Measurements from ENCODE around the gene ADSS1. TPM values are rescaled to one million over a fixed set of nuclear protein-coding genes. Genes with fewer than 3 reads are reported as not detected.
A peak's percentile ranks its signal among the peaks of the same experiment; 100 is the strongest.

The ADSS1 gene
- total RNA-seq, 1 donor from 2014 or later = 226 TPM

DNA sequence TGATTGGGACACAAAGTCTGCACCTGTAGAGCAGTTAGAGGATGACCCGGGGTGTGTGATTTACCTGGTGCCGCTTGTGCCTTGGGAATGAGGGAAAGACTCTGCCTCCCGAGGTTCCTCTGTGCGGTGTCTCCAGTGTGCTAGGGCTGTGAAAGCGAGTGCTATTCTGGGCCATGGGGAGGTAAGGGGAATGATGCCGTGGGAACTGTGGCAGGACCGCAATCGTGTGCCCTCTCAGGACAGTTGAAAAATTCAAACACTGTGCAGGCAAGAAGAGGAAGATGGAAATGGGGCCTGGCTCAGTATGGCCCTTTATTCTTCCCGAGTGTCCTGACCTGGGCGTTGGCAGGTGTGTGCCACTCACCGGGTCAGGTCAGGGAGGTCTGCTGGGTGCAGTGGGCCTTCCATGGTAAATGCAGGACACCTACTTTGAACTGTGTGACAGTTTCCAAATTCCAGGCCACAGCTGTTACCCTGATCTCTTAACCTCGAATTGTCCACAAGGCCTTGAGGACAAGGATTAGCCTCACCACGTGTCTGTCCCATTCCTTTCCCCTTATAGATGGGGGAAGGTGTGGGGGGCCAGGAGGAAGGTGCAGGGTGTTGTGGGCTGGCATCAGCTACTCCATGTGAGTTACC, 30.3 kb downstream of the ADSS1 start:
- ATAC-seq = no peak
- intact Hi-C loops (cut with micrococcal nuclease) = no loop called here

DNA sequence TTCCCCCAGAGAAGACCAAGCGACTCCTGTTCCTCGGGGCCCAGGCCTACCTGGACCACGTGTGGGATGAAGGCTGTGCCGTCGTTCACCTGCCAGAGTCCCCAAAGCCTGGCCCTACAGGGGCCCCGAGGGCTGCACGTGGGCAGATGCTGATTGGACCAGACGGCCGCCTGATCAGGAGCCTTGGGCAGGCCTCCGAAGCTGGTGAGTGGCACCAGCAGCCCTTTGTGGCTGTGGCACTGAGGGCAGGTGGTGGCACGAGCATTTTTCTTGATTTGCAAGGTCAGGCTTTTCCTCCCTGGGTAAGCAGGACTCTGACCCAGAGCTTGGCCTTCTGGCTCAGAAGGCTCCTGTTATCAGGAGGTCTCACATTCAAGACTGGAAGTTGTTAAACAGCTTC, 31.6 kb downstream of the ADSS1 start:
- ATAC-seq (no peak), DNase-seq (peak; percentile 26)
- intact Hi-C loops (cut with micrococcal nuclease) = no loop called here

More for the DNA sequence above, 30.3 kb downstream of the ADSS1 start:
- peak; percentile 23 for DNase-seq

DNA sequence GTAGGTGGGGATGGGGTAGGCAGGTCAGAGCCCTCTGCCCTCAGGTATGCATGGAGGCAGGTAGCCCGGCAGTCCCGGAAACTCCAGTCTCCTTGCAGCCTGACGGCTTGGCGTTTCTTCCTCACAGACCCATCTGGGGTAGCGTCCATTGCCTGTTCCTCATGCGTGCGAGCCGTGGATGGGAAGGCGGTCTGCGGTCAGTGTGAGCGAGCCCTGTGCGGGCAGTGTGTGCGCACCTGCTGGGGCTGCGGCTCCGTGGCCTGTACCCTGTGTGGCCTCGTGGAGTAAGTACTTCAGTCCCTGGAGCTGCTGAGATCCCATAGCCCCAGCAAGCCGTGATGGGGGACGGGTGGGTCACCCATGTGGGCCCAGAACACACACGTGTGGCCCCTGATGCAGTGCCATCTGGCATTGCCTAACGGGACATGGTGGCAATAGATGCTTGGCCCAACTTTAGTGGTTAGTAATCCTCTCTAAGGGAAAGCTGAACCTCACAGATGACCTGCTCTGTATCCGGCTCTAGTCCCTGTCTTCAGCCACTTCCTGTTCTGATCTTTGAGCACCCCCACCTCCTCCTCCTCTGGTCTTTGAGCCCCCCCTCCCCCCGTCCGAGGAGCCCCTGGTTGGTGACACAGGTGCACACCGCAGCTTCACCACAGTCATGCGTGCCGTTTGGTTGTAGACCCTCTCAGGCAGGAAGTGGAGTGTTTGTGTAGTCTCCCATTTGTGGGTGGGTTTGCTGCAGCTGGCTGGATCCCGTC, 32.6 kb downstream of the ADSS1 start:
- peak; percentile 22 for DNase-seq
- intact Hi-C loops (cut with micrococcal nuclease) = no loop called here
- no peak for ATAC-seq

- no peak for DNase-seq
- intact Hi-C loops (cut with micrococcal nuclease) = no loop called here
- ATAC-seq = no peak
Measured at GRCh38 chr14:104757238-104757585, 33.2 kb downstream of the ADSS1 start.

GRCh38 chr14:104757681-104758392, 33.8 kb downstream of the ADSS1 start:
- intact Hi-C loops (cut with micrococcal nuclease) = no loop called here
- DNase-seq (no peak), ATAC-seq (no peak)

DNA sequence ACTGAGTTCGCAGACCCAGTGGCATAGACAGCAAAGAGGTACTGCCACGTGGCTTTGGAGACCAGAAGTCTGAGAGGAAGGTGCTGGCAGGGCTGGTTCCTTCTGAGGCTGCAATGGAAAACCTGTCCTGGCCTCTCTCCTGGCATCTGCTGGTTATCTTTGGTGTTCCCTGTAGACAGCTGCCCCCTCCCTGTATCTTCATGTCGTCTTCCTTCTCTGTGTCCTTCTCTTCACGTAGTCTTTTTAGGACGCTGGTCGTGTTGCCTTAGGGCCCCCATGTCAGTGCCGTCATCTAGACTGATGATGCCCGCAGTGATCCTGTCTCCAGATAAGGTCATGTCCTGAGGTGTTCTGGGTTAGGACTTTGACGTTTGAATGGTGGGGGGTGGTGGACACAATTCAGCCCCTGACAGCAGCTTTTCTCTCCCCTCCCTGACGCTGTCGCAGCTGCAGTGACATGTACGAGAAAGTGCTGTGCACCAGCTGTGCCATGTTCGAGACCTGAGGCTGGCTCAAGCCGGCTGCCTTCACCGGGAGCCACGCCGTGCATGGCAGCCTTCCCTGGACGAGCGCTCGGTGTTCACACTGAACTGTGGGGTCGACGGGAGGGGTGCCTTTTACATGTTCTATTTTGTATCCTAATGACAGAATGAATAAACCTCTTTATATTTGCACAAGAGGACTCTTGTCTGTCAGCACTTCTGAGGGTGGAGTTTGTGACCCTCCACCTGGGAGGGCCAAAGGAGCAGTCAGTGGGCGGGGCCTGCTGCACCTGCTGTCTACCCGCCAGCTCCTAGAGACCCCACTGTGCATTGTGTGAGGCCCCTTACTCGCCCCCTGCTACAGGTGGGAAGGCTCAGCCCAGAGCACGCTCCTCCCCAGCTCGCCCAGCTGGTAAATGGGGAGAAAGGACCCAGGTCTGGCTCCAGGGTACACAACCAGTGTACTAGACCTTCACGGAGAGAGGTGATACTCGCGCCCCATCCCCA, 35.2 kb downstream of the ADSS1 start:
- peak; percentile 10 for DNase-seq

GRCh38 chr14:104765517-104765916, 41.5 kb downstream of the ADSS1 start:
- no peak for ATAC-seq
- no peak for DNase-seq
- intact Hi-C loops (cut with micrococcal nuclease) = loop anchor here (10.0 kb wide), 1 partner anchor 59 kb away; no protein-coding TSS in a partner anchor

More for the DNA sequence above, 35.2 kb downstream of the ADSS1 start:
- intact Hi-C loops (cut with micrococcal nuclease) = no loop called here
- ATAC-seq = no peak

- intact Hi-C loops (cut with micrococcal nuclease) = loop anchor here (10.0 kb wide), 1 partner anchor 58 kb away; no protein-coding TSS in a partner anchor
- ATAC-seq = no peak
- DNase-seq = no peak
Measured at GRCh38 chr14:104766256-104766862, 42.3 kb downstream of the ADSS1 start.

DNA sequence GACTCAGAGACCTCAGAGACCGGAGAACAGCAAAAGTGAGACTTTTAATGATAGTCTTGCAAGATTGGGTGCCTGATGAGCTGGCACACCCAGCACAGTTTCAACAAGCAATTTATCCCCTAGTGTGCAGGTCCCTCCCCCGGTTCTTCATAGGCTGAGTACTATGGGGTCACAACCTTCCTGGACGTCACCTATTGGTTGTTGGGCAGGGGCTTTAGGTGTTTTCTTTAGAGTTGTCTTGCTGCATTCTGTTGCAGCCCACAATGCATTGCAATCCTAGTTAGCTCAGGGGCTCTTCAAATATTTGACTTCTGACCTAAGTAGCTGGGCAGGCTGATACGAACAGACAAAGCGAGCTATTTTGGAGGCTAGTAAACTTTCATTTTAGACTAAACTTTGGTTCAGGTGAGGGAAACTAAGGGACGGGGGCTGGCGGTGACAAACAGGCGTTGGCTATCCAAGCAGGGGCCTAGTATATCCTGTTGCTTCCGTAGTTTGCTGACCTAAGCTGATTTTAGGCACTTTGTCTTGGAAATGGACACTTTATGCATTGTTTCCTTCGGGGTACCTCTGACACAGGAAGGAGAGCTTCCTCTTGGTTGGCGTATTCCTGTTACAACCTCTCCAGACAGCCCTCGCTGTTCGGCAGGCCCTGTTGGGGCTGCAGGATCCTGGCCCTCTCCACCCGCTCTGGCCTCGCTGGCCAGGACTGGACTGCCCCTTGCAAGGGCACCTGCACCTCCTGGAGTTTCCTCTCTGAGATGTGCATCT, 43.0 kb downstream of the ADSS1 start:
- no peak for ATAC-seq
- no peak for DNase-seq
- intact Hi-C loops (cut with micrococcal nuclease) = loop anchor here (10.0 kb wide), 1 partner anchor 58 kb away; no protein-coding TSS in a partner anchor

- intact Hi-C loops (cut with micrococcal nuclease) = loop anchor here (10.0 kb wide), 1 partner anchor 57 kb away; no protein-coding TSS in a partner anchor
- ATAC-seq (no peak), DNase-seq (no peak)
Measured at GRCh38 chr14:104767634-104767918, 43.5 kb downstream of the ADSS1 start.

GRCh38 chr14:104768437-104769323, 44.7 kb downstream of the ADSS1 start:
- intact Hi-C loops (cut with micrococcal nuclease) = loop anchor here (10.0 kb wide), 1 partner anchor 56 kb away; no protein-coding TSS in a partner anchor
- ATAC-seq = peak; percentile 90

DNA sequence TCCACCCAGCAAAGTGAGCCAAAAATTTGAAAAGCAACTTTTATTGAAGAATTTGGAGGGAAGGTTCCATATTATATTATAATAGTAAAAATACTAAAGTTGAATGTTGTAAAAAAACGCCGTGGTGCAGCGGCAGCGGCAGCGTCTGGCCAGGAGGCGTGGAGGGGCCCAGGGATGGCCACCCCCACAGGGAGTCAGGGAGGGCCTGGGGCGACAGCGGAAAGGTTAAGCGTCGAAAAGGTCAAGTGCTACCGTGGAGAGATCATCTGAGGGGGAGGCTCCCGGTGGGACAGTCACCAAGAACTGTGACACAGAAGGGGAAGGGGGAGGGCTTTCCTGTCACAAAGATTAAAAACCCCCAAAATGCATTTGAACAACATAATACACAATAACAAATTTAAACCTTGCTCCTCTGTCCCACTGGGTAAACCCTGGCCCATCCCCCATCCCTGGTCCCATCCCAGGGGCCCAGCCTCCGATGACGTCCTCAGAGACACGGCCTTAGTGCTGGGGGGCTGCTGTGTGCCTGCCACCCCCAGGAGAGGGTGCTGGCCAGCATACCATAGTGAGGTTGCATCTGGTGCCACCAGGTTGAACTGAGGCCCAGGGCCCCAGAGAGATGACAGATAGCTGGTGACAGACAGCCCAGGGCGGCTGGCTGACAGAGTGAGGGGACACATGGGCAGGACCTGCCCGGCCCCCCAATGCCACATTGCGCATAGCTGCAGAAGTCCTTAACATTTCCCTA, 45.5 kb downstream of the ADSS1 start:
- DNase-seq = no peak
- intact Hi-C loops (cut with micrococcal nuclease) = loop anchor here (10.0 kb wide), 1 partner anchor 55 kb away; no protein-coding TSS in a partner anchor
- ATAC-seq = no peak

More at GRCh38 chr14:104768437-104769323, 44.7 kb downstream of the ADSS1 start:
- DNase-seq = peak; percentile 94

- intact Hi-C loops (cut with micrococcal nuclease) = no loop called here
- no peak for DNase-seq
- no peak for ATAC-seq
Measured at GRCh38 chr14:104770072-104770579, 46.1 kb downstream of the ADSS1 start.

DNA sequence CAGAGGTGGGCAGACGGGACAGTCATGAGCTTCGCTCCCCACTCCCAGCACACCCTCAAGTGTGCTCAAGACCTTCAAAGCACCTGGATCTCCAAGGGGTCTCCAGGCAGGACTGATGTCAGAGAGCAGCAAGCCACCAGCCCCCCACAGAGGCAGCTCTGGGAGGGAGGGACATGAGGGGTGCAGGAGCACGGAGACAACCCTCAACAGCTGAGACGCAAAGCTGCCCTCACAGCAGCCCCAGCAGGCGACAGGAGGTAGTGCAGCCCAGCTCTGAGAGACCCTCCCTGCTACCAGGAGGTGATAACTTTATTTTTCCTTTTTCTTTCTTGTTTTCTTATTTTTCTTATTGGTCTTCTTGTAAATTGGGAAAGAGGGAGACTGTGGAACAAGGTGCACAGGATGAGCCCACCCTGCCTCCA, 46.8 kb downstream of the ADSS1 start:
- DNase-seq = no peak

GRCh38 chr14:104771374-104771773, 47.3 kb downstream of the ADSS1 start:
- DNase-seq (no peak), ATAC-seq (no peak)
- intact Hi-C loops (cut with micrococcal nuclease) = no loop called here

More for the DNA sequence above, 46.8 kb downstream of the ADSS1 start:
- ATAC-seq = no peak
- intact Hi-C loops (cut with micrococcal nuclease) = no loop called here

All from left ventricle myocardium superior (tissue), 1 donor.